Stimulated activated CD4-positive, alpha-beta T cell treated with anti-CD3 and anti-CD28 coated beads, Interleukin-15, amount 100 ng/mL, for 1 hour (primary cell): ENCODE data around the gene RBM4.
A peak's percentile ranks its signal among the peaks of the same experiment; 100 is the strongest.
"Not testable (repeated sequence)": the region's sequence is repeated elsewhere in the genome, so short reads cannot be mapped to it uniquely, and the experiment has no call there.

Experiments
- DNase-seq, 2 donors: peaks; one replicate each; pipeline ENCODE4 v3.0.0-alpha.2; 2020; ENCODE audit warnings: low read depth in 1 of 2, low spot score in 1 of 2

RBM4 gene, protein sequence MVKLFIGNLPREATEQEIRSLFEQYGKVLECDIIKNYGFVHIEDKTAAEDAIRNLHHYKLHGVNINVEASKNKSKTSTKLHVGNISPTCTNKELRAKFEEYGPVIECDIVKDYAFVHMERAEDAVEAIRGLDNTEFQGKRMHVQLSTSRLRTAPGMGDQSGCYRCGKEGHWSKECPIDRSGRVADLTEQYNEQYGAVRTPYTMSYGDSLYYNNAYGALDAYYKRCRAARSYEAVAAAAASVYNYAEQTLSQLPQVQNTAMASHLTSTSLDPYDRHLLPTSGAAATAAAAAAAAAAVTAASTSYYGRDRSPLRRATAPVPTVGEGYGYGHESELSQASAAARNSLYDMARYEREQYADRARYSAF

GRCh38 chr11:66638177-66639065, at the start of gene RBM4:
RBM4 (plus strand) TSS chr11:66638703; CDS start chr11:66639712, 1,009 bp downstream.
- peak; percentile 79 to 91 for DNase-seq

DNA sequence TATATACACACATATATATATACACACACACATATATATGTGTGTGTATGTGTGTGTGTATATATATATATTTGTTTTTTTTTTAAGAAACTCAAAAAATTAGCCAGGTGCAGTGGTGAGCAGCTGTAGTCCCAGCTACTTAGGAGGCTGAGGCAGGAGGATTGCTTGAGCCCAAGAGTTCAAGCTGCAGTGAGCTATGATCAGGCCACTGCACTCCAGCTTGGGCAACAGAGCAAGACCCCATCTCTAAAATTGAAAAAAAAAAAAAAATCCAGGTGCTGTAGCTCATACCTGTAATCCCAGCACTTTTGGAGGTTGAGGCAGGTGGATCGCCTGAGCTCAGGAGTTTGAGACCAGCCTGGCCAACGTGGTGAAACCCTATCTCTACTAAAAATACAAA, 49.2 kb upstream of the RBM4 start:
- DNase-seq: not testable (repeated sequence)

GRCh38 chr11:66589996-66590675, 48.4 kb upstream of the RBM4 start:
- no peak for DNase-seq

GRCh38 chr11:66591175-66591574, 47.3 kb upstream of the RBM4 start:
- no peak for DNase-seq

DNA sequence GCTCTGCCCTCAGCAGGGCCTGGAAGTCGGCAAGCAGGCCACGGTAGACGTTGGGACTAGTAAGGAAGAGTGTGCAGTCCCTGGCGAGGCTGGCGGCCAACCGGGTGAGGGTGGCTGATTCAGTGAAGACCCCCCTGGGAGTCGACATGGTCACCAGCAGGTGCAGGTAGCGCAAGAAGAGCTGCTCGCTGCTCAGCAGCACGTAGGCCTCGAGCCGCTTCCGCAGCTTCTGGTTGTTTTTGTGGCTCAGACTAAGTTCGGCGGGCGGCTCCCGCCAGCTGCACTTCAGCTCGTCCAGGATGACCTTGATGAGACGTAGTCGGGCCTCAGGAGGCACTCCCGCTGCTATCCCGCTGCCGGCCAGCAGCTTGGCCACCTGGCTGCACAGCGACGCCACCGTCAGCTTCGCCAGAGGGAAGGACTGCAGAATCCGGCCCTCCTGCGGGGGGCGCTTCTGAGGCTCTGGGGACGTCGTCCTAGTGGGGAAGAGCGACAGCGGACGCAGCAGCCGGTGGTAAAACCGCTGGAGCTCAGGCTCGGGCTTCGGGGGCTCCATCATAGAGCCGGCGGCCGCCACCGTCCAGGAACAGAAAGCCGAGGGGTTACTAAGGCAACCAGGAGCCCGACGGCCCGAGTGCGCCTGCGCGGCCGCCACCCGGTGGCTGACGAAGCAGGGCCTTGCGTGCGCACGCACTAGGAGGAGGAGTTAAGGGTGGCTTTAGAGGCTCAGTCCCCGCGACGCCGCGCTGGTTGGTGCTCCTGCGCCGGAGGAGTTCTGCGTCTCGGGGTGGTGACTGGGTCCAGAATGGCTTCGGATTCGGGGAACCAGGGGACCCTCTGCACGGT, 45.8 kb upstream of the RBM4 start, which contains the start of the genes CCDC87 and CCS:
Gene CCDC87, minus strand, starts transcription at position 607 of the 846 bp plus-strand sequence. Its CDS starts 48 bp downstream, at position 559.
Gene CCS, plus strand, starts transcription at position 729 of the 846 bp plus-strand sequence. Its CDS starts 77 bp downstream, at position 806.
- peak; percentile 98 for DNase-seq

GRCh38 chr11:66593303-66593635, 45.2 kb upstream of the RBM4 start:
- DNase-seq: no peak

DNA sequence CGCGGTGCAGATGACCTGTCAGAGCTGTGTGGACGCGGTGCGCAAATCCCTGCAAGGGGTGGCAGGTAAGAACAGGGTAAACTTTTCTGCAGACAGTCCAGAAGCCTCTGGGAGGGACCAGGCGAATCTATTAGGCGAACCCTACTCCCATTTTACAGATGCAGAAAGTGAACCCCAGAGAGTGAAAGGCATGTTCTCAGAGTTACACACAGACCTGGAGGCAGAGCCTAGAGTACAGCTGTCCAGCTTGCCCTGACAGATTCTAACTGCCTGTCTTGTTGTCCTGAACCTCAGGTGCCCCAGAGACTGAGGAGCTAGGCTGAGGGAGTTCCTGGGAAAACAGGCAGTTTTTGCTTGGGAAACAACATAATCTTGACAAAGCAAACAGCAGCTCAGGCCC, 44.9 kb upstream of the RBM4 start:
- no peak for DNase-seq

GRCh38 chr11:66595245-66595904, 43.1 kb upstream of the RBM4 start:
- DNase-seq: no peak

DNA sequence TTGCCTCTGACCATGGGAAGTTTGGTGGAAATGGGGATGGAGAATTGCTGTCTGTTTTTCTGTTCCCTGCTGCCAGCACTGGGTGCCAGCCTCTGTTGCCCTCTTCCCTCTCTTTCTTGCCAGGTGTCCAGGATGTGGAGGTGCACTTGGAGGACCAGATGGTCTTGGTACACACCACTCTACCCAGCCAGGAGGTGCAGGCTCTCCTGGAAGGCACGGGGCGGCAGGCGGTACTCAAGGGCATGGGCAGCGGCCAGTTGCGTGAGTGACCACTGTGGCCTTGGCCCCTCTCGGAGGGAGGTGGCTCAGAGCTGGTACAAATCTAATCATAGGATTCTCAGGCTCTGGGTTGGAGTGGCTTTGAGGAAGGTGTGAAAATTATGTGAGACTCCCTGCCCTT, 39.5 kb upstream of the RBM4 start:
- DNase-seq: no peak

GRCh38 chr11:66600219-66600618, 38.3 kb upstream of the RBM4 start:
- DNase-seq: no peak

GRCh38 chr11:66600631-66601233, 37.8 kb upstream of the RBM4 start:
- no peak for DNase-seq

- no peak for DNase-seq
Observed at GRCh38 chr11:66603072-66603471, 35.4 kb upstream of the RBM4 start.

DNA sequence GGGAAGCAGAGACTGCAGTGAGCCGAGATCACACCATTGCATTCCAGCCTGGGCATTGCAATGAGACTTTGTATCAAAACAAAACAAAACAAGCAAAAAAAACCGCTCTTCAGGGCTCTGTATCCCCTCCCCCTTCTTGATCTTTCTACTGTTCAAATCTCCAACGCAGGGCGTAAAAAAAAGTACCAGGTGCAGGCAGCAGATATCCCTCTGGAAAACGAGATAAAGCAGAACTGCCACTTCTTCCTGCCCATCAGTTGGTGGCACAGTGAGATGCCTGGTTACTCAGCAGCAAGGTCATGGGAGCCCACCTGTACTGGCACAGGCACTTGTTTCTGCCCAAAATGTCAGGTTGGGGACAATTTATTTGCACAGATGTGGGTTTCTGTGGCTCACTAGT, 34.3 kb upstream of the RBM4 start:
- no peak for DNase-seq

DNA sequence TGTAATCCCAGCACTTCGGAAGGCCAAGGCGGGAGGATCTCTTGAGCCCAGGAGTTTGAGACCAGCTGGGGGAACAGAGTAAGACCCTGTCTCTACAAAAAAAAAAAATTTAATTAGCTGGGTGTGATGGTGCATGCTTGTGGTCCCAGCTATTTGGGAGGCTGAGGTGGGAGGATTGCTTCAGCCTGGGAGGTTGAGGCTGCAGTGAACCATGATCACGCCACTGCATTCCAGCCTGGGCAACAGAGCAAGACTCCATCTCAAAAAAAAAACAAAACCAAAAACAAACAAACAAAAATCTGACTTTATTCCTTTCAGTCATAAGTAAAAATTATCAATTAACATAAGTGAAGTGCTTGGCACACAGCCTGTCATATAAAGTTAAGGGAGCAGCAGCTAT, 31.9 kb upstream of the RBM4 start:
- not testable (repeated sequence) for DNase-seq

- no peak for DNase-seq
Observed at GRCh38 chr11:66607126-66607834, 31.2 kb upstream of the RBM4 start.

DNA sequence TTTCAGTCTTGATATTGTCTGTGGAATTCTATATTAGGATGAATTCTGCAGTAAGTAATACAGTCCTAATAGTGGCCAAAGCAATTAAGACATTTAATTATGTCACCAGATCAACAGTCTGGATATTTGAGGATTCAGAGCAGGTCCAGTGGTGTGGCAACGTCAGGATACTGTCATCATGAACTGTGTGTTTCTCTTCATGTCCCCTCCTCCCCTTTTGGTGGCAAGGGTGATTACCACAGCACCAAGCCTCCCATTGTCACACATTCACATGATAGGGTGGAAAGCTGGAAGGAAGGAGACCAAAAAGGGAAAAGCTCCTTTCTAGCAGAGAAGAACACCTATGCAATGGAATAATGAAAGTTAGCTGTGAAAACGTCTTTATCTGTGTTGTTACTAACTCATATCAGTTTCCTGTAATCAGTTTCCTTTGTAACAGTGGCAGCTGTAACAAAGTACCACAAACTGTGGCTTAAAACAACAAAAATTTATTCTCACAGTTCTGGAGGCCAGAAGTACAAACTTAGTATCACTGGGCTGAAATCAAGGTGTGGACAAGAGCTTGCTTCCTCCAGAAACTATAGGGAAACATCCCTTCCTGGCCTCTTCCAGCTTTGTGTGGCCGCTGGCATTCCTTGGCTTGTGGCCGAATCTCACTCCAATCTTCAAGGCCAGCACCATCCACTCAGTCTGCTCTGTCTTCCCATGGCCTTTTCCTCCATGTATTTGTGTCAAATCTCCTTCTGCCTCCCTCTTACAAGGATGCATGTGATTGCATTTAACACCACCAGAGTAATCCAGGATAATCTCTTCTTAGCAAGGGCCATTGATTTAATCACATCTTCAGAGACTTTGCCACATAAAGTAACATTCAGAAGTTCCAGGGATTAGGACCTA, 28.5 kb upstream of the RBM4 start:
- DNase-seq: no peak

- DNase-seq: no peak
Observed at GRCh38 chr11:66612458-66612857, 26.0 kb upstream of the RBM4 start.

- no peak for DNase-seq
Observed at GRCh38 chr11:66614073-66614472, 24.4 kb upstream of the RBM4 start.
